OCI-LY7 (cell line): ENCODE measurements around the gene TAS2R50.

Experiments used
- EZH2phosphoT487 ChIP-seq: fragments of 200-600 bp; sonication (generic); IDR thresholded peaks from 2 replicates; pipeline ENCODE4 v1.6.1; 2018; ENCODE audit warnings: low read depth, borderline replicate concordance, mild to moderate bottlenecking, mixed run types, antibody characterized with exemption, low read length, moderate library complexity, mixed read lengths
- TF ChIP-seq, protein P1 (sequence below): fragments of 200-600 bp; sonication (generic); conservative IDR thresholded peaks from 2 replicates; pipeline ENCODE4 v1.5.1; 2014; ENCODE audit warnings: mild to moderate bottlenecking, antibody characterized with exemption, low read length, moderate library complexity, mixed read lengths

- TF ChIP-seq EZH2phosphoT487: no peak
- TF ChIP-seq, protein P1, sequence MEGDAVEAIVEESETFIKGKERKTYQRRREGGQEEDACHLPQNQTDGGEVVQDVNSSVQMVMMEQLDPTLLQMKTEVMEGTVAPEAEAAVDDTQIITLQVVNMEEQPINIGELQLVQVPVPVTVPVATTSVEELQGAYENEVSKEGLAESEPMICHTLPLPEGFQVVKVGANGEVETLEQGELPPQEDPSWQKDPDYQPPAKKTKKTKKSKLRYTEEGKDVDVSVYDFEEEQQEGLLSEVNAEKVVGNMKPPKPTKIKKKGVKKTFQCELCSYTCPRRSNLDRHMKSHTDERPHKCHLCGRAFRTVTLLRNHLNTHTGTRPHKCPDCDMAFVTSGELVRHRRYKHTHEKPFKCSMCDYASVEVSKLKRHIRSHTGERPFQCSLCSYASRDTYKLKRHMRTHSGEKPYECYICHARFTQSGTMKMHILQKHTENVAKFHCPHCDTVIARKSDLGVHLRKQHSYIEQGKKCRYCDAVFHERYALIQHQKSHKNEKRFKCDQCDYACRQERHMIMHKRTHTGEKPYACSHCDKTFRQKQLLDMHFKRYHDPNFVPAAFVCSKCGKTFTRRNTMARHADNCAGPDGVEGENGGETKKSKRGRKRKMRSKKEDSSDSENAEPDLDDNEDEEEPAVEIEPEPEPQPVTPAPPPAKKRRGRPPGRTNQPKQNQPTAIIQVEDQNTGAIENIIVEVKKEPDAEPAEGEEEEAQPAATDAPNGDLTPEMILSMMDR: no peak
Measured at GRCh38 chr12:10957741-10958140, 29.0 kb downstream of the TAS2R50 start.
